RWPE1 (cell line): ENCODE results near the gene TNRC6C.
"Not testable (repeated sequence)": the region's sequence is repeated elsewhere in the genome, so short reads cannot be mapped to it uniquely, and the experiment has no call there.

ENCODE experiments used
- CTCF ChIA-PET: fragments of 350-600 bp; sonication (Branson Sonifier 250); formaldehyde crosslinking; extraction: SDS; loops from one replicate; lab custom pipeline; 2021; lab: Yijun Ruan, JAX
- POLR2A ChIA-PET: fragments of 400-600 bp; formaldehyde crosslinking; extraction: SDS; loops from one replicate; lab custom pipeline; 2020; ENCODE audit warnings: antibody characterized with exemption; ENCODE audit not compliant: low non-redundant PET; lab: Yijun Ruan, JAX
- DNase-seq: peaks from one replicate; pipeline ENCODE4 v3.0.0; 2012; ENCODE audit warnings: low spot score
- H3K27ac ChIP-seq: fragments of 450-650 bp; 2 replicates; pipeline ENCODE4 v1.5.1; 2017
- TF ChIP-seq, protein P1 (sequence below): fragments of 450-650 bp; conservative IDR thresholded peaks from 2 replicates; pipeline ENCODE4 v1.5.1; 2017; ENCODE audit warnings: low read depth, mild to moderate bottlenecking

TNRC6C gene

DNA sequence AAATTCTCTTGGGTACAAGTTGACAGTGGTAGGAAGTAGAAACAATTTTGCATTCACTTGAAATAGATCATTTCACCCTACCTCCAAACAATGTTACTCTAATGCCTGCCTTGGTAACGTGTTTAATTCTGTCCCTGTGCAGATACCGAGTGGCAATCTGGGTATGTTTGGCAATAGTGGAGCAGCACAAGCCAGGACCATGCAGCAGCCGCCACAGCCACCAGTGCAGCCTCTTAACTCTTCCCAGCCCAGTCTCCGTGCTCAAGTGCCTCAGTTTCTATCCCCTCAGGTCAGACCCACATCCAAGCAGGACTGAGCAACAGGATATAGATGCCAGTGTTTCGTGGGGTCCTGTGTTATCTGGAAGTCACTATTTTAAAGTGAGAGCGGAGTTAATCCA lies 120.8 kb downstream of the TNRC6C start:
- no peak for DNase-seq
- TF ChIP-seq, protein P1, sequence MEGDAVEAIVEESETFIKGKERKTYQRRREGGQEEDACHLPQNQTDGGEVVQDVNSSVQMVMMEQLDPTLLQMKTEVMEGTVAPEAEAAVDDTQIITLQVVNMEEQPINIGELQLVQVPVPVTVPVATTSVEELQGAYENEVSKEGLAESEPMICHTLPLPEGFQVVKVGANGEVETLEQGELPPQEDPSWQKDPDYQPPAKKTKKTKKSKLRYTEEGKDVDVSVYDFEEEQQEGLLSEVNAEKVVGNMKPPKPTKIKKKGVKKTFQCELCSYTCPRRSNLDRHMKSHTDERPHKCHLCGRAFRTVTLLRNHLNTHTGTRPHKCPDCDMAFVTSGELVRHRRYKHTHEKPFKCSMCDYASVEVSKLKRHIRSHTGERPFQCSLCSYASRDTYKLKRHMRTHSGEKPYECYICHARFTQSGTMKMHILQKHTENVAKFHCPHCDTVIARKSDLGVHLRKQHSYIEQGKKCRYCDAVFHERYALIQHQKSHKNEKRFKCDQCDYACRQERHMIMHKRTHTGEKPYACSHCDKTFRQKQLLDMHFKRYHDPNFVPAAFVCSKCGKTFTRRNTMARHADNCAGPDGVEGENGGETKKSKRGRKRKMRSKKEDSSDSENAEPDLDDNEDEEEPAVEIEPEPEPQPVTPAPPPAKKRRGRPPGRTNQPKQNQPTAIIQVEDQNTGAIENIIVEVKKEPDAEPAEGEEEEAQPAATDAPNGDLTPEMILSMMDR: no peak
- CTCF ChIA-PET: no interaction called here
- no peak overlapping the region for H3K27ac ChIP-seq
- POLR2A ChIA-PET: no interaction called here

DNA sequence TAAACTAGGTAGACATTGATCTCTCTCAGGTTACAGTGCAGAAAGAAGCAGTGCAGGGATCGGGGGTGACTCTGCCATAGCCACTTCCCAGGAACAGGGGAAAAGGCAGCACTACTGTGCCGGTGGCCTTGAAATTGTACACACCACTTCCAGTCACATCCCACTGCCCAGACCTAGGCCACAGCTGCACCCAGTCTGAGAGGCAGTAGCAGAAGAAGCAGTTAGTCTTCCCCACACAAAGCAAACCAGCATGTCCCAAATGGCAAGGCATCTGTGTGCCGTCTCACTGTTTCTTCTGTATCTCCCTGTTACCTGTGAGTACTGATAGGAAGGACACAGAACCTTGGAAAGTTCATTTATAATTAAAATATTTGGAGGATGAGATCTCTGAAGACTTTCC lies 123.0 kb downstream of the TNRC6C start:
- DNase-seq: no peak
- TF ChIP-seq, protein P1: no peak
- no peak overlapping the region for H3K27ac ChIP-seq
- ChIA-PET POLR2A (no interaction called here), CTCF (no interaction called here)

DNA sequence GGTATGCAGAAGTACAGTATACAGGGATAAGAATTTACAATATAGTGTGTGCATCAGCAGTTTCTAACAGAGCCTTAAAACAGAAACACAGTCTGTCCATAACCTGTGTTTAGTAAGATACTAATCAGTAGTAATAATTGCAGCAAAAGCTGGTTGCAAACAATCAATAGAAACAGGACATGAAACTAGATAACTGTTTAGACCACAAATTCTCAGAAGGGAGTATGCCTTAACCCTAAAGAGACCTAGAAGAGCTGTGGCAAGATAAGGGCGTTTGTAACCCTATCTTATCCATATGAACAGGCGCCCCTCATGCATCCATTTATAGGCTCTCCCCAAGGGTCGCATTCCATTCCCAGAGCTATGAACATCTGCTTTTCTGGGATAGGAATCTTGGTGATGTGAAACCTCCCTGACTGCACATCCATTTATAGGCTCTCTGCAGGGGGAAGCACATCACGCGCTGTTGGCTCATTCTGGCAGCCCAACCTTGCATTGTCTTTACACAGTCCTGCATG lies 123.9 kb downstream of the TNRC6C start:
- DNase-seq, H3K27ac ChIP-seq, CTCF ChIA-PET, POLR2A ChIA-PET: not testable (repeated sequence)

DNA sequence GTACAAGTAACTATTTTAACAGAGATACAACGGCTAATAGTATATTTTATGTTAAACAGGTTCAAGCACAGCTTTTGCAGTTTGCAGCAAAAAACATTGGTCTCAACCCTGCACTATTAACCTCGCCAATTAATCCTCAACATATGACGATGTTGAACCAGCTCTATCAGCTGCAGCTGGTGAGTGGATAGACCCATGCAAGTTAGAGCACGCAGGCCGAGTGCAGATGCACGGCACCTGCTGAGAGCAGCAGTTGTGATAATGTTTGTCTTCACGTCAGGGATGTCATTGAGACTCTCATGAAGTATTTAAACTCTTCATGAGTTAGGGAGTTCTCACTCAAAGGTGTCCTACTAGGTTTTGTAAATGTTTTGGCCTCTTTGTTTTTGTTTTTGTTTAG lies 124.5 kb downstream of the TNRC6C start:
- POLR2A ChIA-PET: interaction anchor here (0.5 kb wide), 1 partner anchor 52 kb away, joined by 3 read pairs; no protein-coding TSS in a partner anchor
- no peak overlapping the region for H3K27ac ChIP-seq
- TF ChIP-seq, protein P1: no peak
- peak; percentile 10 for DNase-seq
- CTCF ChIA-PET: interaction anchor here (0.7 kb wide), 1 partner anchor 12 kb away, joined by 3 read pairs; no protein-coding TSS in a partner anchor

DNA sequence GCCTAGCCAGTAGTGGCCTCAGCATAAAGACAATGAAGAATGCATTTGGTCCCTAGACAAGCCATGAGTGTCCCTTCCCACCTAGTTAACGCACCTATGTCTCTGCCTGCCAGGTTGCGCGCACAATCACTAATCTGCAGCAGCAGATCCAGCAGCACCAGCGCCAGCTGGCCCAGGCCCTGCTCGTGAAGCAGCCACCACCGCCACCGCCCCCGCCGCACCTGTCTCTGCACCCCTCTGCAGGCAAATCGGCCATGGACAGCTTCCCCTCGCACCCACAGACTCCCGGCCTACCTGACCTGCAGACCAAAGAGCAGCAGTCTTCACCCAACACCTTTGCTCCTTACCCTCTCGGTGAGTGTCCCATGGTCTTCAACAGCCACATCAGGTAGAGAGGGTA lies 128.2 kb downstream of the TNRC6C start:
- TF ChIP-seq, protein P1: no peak
- ChIA-PET CTCF (no interaction called here), POLR2A (no interaction called here)
- DNase-seq: no peak
- H3K27ac ChIP-seq: no peak overlapping the region

DNA sequence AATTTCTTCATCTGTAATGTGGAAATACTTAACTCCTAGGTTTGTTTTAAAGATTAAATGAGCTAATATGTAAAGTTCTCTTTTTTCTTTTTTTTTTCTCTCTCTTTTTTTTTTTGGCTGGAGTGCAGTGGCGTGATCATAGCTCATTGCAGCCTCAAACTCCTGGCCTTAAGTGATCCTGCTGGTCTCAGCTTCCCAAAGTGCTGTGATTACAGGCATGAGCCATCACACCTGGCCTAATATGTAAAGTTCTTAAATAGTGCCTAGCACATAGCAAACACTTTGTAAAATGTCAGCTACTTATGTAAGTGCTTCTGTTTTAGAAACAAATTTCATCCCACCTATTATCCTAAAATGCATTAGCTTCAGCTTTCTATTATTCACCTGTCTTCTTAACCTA lies 130.0 kb downstream of the TNRC6C start:
- ChIA-PET POLR2A (no interaction called here), CTCF (no interaction called here)
- TF ChIP-seq, protein P1: no peak
- no peak overlapping the region for H3K27ac ChIP-seq
- DNase-seq: no peak

DNA sequence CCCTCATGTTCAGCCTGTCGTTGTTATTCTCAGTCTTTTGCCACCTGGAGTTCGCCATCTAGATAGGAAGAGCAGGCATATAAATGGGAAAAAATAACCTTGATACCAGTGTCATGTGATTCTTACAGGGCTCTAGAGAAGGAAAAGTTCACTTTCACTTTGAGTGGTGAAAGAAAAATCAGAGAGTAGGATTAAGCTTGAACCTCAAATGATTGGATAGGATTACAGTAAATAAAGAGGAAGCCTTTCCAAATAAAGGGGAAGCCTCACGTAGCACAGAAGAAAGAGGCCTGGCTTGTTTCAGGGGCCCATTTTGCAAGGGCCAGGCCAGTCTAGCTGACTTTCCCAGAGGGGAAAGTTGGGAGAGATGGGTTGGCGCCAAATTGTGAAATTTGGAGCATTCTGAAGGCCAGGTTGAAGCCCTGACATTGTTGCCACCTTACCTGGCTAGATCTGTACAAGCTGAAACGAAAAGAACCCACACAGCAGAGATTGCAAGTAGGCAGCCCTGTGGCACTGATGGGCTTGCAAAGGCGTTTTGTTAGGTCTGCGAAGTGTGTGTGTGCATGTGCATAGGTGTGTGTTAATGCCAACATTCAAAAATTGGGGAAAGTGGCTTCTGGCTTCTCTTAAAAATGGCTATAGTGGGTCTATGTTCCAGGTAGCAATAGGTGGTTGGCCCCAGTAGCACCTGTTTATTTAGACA lies 131.2 kb downstream of the TNRC6C start:
- ChIA-PET POLR2A (no interaction called here), CTCF (interaction anchor here (0.6 kb wide), 1 partner anchor 17 kb away, joined by 4 read pairs; no protein-coding TSS in a partner anchor)
- H3K27ac ChIP-seq: no peak overlapping the region
- TF ChIP-seq, protein P1: no peak
- DNase-seq: no peak
